DMS153 treated with DMSO at 0.1 percent for 48 hours (cell line): ENCODE results near the gene UBC.
"Not testable (repeated sequence)": the region's sequence is repeated elsewhere in the genome, so short reads cannot be mapped to it uniquely, and the experiment has no call there.

Experiments
- DNase-seq: peaks from one replicate; lab custom pipeline; 2025; ENCODE audit not compliant: unreplicated experiment; lab: John Stamatoyannopoulos, UW

UBC gene

DNA sequence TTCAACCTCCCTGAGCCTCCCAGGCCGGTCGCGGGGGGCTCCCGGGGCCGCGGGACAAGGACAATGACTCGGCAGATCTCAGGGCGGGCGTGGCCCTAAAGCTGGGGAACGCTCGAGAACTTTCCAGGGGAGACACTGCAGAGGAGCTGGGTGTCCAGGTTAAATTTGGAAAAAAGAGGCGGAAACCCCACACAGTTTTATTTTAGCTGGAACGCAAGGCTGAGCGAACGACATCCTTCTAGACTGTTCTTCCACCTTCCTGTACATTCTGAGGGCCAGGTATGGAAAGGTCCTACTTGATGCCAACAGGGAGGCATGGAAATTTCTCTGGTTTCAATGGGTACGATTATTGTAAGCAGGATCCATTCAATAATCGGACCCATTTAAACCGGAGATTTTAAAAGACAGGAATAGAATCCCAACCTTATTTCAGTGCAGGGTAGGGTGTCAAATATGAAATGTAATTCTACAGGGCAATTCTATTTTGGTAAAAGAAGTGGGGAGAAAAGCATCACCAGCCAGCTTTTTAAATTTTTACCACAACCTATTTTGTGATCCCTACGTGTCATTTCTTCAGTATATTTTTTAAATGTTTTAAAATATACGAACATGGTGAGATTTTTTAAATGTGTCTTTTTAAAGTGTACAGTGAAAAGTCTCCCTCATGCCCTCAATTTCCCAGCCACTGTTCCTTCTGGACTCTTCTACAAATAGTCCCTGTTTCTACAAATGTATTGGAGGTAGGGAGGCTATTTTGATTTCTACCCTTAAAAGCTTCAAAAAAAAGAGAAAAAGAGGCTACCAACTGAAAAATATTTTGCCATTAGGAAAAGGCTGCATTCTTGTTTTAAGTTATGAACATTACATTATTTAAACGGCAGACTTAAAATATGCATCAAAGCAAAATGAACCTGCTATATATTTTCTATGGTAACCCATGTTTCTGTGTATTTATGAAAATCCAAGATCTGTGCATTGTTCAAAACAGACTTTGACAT lies 1.1 kb upstream of the UBC start:
- no peak for DNase-seq

DNA sequence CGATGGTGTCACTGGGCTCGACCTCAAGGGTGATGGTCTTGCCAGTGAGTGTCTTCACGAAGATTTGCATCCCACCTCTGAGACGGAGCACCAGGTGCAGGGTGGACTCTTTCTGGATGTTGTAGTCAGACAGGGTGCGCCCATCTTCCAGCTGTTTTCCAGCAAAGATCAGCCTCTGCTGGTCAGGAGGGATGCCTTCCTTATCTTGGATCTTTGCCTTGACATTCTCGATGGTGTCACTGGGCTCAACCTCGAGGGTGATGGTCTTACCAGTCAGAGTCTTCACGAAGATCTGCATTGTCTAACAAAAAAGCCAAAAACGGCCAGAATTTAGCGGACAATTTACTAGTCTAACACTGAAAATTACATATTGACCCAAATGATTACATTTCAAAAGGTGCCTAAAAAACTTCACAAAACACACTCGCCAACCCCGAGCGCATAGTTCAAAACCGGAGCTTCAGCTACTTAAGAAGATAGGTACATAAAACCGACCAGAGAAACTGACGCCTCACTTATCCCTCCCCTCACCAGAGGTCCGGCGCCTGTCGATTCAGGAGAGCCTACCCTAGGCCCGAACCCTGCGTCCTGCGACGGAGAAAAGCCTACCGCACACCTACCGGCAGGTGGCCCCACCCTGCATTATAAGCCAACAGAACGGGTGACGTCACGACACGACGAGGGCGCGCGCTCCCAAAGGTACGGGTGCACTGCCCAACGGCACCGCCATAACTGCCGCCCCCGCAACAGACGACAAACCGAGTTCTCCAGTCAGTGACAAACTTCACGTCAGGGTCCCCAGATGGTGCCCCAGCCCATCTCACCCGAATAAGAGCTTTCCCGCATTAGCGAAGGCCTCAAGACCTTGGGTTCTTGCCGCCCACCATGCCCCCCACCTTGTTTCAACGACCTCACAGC lies 717 bp downstream of the UBC start:
- no peak for DNase-seq

DNA sequence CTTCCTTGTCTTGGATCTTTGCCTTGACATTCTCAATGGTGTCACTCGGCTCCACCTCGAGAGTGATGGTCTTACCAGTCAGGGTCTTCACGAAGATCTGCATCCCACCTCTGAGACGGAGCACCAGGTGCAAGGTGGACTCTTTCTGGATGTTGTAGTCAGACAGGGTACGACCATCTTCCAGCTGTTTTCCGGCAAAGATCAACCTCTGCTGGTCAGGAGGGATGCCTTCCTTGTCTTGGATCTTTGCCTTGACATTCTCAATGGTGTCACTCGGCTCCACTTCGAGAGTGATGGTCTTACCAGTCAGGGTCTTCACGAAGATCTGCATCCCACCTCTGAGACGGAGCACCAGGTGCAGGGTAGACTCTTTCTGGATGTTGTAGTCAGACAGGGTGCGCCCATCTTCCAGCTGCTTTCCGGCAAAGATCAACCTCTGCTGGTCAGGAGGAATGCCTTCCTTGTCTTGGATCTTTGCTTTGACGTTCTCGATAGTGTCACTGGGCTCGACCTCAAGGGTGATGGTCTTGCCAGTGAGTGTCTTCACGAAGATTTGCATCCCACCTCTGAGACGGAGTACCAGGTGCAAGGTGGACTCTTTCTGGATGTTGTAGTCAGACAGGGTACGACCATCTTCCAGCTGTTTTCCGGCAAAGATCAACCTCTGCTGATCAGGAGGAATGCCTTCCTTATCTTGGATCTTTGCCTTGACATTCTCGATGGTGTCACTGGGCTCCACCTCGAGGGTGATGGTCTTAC lies 1.7 kb downstream of the UBC start:
- DNase-seq = not testable (repeated sequence)

DNA sequence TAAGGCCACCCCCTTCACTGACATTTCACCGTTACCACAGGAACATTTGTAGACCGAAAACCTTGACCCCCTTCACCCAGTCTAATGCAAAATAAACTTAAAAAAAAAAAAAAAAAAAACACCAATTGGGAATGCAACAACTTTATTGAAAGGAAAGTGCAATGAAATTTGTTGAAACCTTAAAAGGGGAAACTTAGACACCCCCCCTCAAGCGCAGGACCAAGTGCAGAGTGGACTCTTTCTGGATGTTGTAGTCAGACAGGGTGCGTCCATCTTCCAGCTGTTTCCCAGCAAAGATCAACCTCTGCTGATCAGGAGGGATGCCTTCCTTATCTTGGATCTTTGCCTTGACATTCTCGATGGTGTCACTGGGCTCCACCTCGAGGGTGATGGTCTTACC lies 2.9 kb downstream of the UBC start:
- not testable (repeated sequence) for DNase-seq

DNA sequence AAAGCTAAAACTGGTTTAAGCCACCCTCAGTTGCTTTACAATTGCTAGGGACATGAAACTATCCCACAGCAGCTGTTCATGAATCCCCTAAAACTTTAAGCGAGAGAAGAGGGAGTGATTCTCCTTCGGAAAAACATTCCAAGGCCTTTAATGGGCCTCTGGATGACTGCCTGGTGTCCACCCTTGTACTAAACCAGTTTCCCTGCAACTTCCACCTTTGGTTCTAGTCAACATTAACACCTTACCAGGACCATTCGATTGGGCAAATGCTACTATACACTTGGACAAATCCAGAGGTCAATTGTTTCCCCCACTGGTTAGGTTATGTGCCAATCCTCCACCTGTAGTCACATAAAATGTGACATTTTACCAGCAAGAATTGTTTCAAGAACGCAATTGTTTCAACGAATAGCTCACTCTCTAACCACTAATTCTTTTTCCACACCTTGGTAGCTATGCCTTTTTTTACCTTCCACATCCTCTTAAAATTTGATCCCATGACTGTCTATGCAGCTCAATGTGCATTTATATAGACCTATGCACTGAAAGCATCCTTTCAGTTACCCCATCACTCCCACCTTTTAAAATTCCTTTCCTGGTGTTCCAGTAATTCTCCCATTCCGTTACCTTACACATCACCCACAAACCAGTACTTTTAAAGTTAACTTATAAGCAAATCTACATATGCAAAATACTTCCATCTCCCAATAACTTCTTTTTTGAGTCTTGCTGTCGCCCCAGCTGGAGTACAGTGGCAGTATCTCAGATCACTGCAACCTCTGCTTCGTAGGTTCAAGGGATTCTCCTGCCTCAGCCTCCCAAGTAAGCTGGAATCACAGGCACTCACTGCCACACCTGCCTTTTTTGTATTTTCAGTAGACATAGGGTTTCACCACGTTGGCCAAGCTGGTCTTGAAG lies 3.6 kb downstream of the UBC start:
- DNase-seq = no peak

DNA sequence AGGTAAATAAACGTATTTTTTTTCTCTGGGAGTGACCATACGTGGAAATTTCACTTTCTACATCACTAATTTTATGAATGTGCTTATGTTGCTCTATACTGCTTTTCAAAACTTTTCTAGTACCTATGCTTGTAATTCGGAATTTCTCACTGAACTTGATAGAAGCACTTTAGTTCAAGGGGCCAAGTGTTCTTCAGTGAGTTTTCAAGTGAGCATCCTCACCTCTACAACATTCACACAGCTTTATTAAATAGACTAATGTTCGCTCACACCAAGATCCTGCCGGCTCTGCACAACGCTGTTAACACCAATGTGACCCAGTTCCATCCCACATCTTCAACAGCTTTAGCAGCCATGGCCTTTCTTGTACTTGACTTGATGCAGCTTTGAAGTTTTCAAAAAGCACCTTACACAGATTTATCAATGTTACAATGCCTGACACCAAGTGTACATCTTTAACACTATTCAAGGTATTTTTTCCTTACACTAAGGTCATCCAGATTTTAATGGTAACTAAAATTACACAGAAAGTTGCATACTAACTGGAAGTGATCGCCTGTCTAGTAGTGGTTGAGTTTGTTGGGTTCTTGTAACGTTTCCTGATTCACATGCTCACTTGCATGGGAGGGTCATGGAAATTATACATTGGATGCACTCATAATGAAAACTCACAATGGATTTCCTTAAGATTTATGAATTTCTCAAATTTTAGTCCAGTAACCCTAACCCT lies 4.5 kb downstream of the UBC start:
- DNase-seq = no peak

DNA sequence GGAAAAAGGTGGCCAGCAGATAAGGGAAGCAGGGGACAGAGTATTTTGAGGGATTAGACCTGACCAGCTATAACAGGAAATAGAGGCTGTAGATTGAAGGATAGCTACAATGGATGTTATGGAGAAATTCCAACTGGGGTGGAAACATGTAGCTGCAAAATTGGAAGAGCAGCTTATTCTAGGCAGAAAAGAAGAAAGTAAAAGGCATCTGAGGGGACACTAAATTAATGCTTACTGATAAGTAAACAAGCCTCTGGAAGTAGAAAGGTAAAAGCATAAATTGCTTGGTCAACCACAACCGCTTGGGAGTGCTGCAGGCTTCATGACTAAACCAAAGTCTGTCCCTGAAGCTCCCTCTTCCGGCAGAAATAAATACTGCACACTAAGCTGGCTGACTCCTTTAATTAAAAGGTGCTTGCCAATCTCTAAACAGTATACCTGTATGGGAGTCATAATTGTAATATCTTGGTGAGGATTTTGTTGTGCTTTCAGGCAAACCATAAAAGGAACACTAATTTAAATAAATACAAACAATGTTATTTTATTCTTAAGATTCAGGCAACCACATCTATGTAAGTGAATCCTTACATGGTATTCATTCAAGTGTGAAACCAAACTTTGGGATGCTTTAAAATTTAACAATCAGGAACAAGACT lies 7.7 kb downstream of the UBC start:
- DNase-seq = no peak

DNA sequence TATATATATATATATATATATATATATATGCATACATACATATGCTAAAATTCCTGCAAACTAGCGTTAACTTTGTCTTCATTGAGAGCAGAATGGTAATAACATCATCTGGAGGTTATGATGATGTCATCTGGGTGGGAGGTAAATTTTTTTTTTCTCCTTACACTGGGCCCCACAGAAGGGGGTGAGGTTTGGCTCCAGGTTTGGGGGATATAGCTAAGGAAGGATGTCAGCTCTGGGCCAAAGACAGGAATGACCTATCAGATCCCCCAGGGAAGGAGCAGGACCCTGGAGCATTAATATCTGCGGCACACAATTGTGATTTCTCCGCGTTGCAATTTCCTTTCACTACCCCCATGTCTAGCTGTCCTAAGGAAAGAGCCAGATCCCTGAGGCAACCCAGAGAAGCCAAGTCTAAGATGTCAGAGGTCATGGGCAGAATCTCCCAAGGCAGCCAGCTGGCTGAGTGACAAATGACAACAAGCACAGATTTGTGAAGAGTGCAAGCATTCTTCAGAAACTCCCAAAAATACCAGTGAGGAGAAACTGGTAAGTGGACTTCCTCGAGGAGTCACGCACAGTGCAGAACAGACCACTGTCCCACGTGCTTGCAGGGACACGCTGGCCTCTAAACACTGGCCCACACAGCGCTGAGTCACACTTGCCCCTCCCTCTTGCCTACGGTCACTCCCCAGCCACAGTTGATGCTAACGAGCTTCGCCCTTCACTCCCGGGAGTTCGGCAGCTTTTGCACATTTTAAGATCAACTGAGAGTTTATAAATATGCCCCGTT lies 9.9 kb downstream of the UBC start:
- DNase-seq = no peak

DNA sequence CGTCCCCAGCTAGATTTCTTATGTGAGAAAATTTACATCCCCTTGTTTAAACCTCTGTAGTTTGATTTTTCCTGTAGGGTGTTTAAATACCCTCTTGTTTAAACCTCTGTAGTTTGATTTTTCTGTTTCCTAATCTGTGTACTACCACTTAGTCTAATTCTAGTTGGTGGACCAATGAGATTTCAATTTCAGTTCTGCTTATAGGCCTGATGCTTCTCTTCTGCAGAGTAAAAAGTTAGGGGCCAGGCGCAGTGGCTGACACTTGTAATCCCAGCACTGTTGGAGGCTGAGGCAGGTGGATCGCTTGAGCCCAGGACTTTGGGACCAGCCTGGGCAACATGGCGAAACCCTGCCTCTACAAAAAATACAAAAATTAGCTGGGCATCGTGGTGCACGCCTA lies 11.5 kb downstream of the UBC start:
- DNase-seq = no peak

DNA sequence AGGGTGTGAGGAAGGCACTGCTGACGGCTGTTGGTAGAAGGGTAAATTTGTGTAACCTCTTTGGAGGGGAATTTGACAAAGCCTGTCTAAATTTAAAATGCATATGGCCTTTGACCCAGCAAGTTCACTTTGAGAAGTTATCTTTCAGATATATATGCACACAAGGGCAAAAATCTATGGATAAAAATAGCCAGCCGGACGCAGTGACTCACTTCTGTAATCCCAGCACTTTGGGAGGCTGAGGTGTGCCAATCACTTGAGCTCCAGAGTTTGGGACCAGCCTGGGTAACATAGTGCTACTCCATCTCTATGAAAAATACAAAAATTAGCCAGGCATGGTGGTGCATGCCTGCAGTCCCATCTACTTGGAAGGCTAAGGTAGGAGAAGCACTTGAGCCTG lies 13.4 kb downstream of the UBC start:
- no peak for DNase-seq

DNA sequence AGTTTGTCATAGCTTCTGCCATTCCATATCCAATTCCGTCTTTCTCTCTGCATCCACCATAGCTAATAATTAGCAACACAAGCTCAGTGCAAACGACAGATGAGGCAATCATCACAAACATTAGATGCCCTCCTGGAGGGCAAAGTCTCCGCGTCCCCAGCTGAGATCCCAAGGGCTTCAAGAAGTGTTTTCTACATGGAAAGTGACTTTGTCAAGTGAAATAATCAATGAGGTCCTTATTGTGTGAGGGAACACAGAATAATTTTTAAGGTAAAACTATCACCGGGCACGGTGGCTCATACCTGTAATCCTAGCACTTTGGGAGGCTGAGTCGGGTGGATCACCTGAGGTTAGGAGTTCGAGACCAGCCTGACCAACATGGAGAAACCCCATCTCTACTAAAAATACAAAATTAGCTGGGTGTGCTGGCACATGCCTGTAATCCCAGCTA lies 14.1 kb downstream of the UBC start:
- not testable (repeated sequence) for DNase-seq

DNA sequence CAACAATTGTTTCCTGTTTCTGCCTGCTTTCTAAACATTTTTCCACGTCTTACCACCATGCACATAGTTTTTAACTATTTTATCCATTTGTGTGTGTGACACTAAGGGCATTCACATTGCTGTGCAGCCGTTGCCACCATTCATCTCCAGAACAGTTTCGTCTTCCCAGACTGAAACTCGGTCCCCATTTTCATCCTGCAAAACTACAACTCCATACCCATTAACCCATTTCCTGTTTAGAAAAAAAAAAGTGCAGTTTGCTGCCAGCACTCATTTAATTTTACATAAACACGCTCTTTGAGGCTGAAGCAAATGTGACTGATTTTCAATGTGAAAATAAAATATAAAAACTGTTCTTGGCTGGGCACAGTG lies 15.5 kb downstream of the UBC start:
- no peak for DNase-seq

DNA sequence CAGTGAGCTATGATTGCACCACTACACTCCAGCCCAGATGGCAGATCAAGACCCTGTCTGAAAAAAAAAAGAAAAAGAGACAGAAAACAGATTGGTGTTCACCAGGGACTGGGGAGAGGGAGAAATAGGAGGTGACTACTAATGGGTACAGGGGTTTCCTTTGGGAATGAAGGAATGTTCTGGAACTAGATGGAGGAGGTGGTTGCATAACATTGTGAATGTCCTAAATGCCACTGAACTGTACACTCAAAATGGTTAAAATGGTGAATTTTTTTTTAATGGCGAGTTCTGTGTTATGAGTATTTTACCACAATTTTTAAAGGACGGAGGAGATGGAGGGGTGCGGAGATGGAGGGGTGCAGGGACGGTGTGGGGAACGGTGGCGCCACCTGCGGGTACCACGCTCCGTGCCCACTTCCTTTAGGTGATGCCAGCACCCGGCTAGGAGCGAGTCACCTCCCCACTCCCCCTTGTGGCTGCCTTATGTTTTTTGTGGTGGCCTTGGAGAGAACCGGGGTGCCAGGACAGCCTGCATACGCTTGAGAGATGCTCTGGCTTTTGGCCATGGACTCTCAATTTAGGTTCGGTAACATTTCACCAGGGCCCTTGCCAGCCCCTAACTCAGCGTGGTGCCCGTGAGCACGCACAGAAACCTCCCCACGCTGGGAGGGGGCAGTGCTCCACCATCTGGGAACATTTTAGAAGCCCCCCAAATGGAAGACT lies 16.1 kb downstream of the UBC start:
- peak; percentile 45 for DNase-seq

DNA sequence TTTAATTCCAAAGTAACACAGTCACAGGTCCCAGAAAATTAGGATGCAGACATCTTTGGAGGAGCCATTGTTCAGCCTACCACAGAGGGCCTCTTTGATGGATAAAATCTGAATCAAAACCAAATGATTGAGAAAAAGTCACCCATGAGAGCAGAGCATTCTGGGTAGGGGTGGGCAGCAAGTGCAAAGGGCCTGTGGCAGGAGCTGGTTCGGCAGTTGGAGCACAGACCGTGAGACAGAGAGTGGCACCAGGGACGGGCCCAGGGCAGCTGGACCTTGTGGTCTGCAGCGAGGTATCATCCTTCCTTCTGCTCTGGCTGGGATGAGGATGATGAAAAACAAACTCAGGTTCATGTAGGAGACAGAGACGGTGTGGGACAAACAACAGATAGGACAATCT lies 18.0 kb downstream of the UBC start:
- DNase-seq = no peak

DNA sequence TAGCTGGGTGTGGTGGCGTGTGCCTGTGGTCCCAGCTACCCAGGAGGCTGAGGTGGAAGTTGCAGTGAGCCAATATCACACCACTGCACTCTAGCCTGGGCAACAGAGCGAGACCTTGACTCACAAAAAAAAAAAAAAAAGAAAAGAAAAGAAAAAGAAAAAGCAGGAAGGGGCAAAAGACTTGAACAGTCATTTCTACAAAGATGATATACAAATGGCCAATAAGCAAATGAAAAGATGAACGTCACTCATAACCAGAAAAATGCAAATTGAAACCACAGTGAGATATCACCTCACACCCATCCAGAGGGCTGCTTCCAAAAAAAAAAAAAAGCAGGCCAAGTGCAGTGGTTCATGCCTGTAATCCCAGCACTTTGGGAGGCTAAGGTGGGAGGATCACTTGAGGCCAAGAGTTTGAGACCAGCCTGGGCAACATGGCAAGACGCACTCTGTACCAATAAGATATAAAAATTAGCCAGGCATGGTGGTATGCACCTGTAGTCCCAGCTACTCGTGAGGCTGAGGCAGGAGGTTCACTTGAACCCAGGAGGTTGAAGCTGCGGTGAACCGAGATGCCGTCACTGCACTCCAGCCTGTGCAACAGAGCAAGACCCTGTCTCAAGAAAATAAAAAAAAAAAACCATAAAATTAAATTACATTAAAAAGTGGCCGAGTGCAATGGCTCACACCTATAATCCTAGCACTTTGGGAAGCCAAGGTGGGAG lies 20.5 kb downstream of the UBC start:
- DNase-seq = no peak

DNA sequence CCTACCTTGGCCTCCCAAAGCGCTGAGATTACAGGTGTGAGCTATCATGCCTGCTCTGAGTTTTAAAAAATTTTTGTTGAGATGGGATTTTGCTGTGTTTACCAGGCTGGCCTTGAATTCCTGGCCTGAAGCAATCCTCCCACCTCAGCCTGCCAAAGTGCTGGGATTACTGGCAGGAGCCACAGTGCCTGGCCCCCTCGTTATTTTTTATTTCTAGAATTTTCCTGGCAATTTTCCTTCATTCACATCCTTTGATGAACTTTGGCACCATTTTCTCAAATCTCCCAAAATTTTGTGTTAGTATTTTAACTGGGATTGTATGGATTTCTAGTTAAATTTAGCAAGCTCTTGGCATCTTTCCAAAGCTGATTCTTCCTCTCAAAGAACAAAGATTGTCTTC lies 26.2 kb downstream of the UBC start:
- DNase-seq = no peak

DNA sequence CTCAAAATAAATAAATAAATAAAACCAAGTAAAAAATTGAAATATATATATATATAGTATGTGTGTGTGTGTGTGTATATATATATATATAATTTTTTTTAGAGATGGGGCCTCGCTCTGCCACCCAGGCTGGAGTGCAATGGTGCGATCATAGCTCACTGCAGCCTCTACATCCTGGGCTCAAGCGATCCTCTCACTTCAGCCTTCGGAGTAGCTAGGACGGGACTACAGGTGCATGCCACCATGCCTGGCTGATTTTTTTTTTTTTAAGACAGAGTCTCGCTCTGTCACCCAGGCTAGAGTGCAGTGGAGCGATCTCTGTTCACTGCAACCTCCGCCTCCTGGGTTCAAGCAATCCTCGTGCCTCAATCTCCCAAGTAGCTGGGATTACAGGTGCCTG lies 26.7 kb downstream of the UBC start:
- DNase-seq = not testable (repeated sequence)
